Caco-2 (cell line): ENCODE data around the gene CACNB1. TPM values are rescaled to one million over a fixed set of nuclear protein-coding genes. Genes with fewer than 3 reads are reported as not detected.

Experiments used
- BruUV-seq: library from RNA; stranded (reverse); fragments of 400-500 nt; replicated peaks from 2 replicates; lab custom pipeline; 2021; lab: Mats Ljungman, UMichigan
- CTCF ChIA-PET: fragments of 300-600 bp; sonication (Branson Sonifier 250); formaldehyde crosslinking; loops from one replicate; lab custom pipeline; 2022; ENCODE audit warnings: antibody characterized with exemption; lab: Charles Lee
- POLR2A ChIA-PET: fragments of 300-600 bp; sonication (Branson Sonifier 250); formaldehyde crosslinking; loops from one replicate; lab custom pipeline; 2022; ENCODE audit warnings: antibody characterized with exemption; lab: Charles Lee
- DNase-seq, 2 experiments: peaks; one replicate each; pipeline versions ENCODE4 v3.0.0 to v3.0.0-alpha.2; 2020 to 2022
- H3K27me3 ChIP-seq: replicated peaks from 2 replicates; pipeline ENCODE4 v1.6.0; 2011; ENCODE audit warnings: low read length; ENCODE audit not compliant: control insufficient read depth, insufficient read depth
- H3K36me3 ChIP-seq: 2 replicates; pipeline ENCODE4 v1.5.1; 2011; ENCODE audit warnings: low read length; ENCODE audit not compliant: control insufficient read depth, insufficient read depth
- H3K4me1 ChIP-seq: fragments of 250-450 bp; sonication (Bioruptor Pico); 2 replicates; pipeline ENCODE4 v1.5.1; 2020; ENCODE audit warnings: mild to moderate bottlenecking
- H3K4me3 ChIP-seq: 2 replicates; pipeline ENCODE4 v1.5.1; 2011; ENCODE audit warnings: low read depth, mild to moderate bottlenecking, control low read depth, low read length
- H3K9me3 ChIP-seq: fragments of 250-450 bp; sonication (Bioruptor Pico); 2 replicates; pipeline ENCODE4 v1.5.1; 2020; ENCODE audit warnings: mild to moderate bottlenecking, moderate library complexity
- H3K27ac Mint-ChIP-seq: one replicate; pipeline ENCODE4 v1.8.0; 2022; ENCODE audit warnings: mixed read lengths; ENCODE audit not compliant: unreplicated experiment
- H3K27me3 Mint-ChIP-seq: one replicate; pipeline ENCODE4 v1.8.0; 2022; ENCODE audit warnings: mixed read lengths; ENCODE audit not compliant: insufficient read depth, unreplicated experiment
- H3K36me3 Mint-ChIP-seq: one replicate; pipeline ENCODE4 v1.8.0; 2022; ENCODE audit warnings: mild to moderate bottlenecking, mixed read lengths; ENCODE audit not compliant: insufficient read depth, unreplicated experiment
- H3K4me1 Mint-ChIP-seq: one replicate; pipeline ENCODE4 v1.8.0; 2022; ENCODE audit warnings: low read depth, mixed read lengths; ENCODE audit not compliant: unreplicated experiment
- H3K4me3 Mint-ChIP-seq: one replicate; pipeline ENCODE4 v1.8.0; 2022; ENCODE audit warnings: mild to moderate bottlenecking, moderate library complexity, mixed read lengths; ENCODE audit not compliant: unreplicated experiment
- H3K9me3 Mint-ChIP-seq: one replicate; pipeline ENCODE4 v1.8.0; 2022; ENCODE audit warnings: mixed read lengths; ENCODE audit not compliant: unreplicated experiment
- CTCF ChIP-seq, 2 experiments: fragments of 200-600 bp in 1 of 2; IDR thresholded peaks; 1 replicate in 1 of 2; 2 replicates in 1 of 2; pipeline versions ENCODE4 v1.5.1 to v1.8.0; 2011 to 2022; ENCODE audit warnings: antibody characterized with exemption in 1 of 2, control low read depth in 1 of 2, inconsistent platforms in 1 of 2, low read depth in 1 of 2, low read length in 1 of 2, mild to moderate bottlenecking in 1 of 2, moderate library complexity in 1 of 2; ENCODE audit not compliant: insufficient read depth in 1 of 2, severe bottlenecking in 1 of 2, unreplicated experiment in 1 of 2
- intact Hi-C: fragments of 100-400 bp; cut with micrococcal nuclease; formaldehyde crosslinking; loops from one replicate; pipeline ENCODE4 v1.10.0; 2022; ENCODE audit not compliant: unreplicated experiment
- total RNA-seq: library from RNA; stranded (reverse); gene quantifications from 2 replicates; pipeline ENCODE4 v1.2.3, GENCODE V29; 2022

The CACNB1 gene
- total RNA-seq, 1 experiment from 2014 or later, result 7.0 TPM

- H3K4me3 ChIP-seq, result no peak overlapping the region
- H3K4me3 Mint-ChIP-seq, result no peak overlapping the region
Measured at GRCh38 chr17:39165178-39165840, 32.2 kb downstream of the CACNB1 start.

GRCh38 chr17:39164675-39165143, 32.8 kb downstream of the CACNB1 start:
- H3K27ac Mint-ChIP-seq, result no peak overlapping the region
- Histone ChIP-seq H3K4me1 (peaks cover 21% of the 10 kb centered on the region), H3K9me3 (no peaks in the 10 kb centered on the region), H3K36me3 (no peaks in the 10 kb centered on the region), H3K27me3 (no peaks in the 10 kb centered on the region), H3K4me3 (no peak overlapping the region)
- DNase-seq, result peak; percentile 79 to 80
- POLR2A ChIA-PET, result interaction anchor here (0.7 kb wide), 1 partner anchor 35 kb away, joined by 12 read pairs; the partner anchor contains the start of gene RPL19
- TF ChIP-seq CTCF (IDR thresholded peaks at IDR 0.05; ENCODE audit: insufficient read depth in 1 of 2, low read depth in 1 of 2, low read length in 1 of 2, severe bottlenecking in 1 of 2, unreplicated experiment in 1 of 2), result peak; percentile 76 to 86
- no peaks in the 10 kb centered on the region for H3K36me3 Mint-ChIP-seq
- H3K9me3 Mint-ChIP-seq, result no peaks in the 10 kb centered on the region
- BruUV-seq, result no TSS peak
- no peaks in the 10 kb centered on the region for H3K27me3 Mint-ChIP-seq
- H3K4me1 Mint-ChIP-seq, result peaks cover 23% of the 10 kb centered on the region
- no peak overlapping the region for H3K4me3 Mint-ChIP-seq
- intact Hi-C loops, result no loop called here
- CTCF ChIA-PET, result interaction anchor here (0.6 to 1.4 kb wide), 14 partner anchors 8 to 345 kb away, joined by 3 to 28 read pairs (median 4); partner anchors contain the start of gene RPL19

More at GRCh38 chr17:39165178-39165840, 32.2 kb downstream of the CACNB1 start:
- TF ChIP-seq CTCF (IDR thresholded peaks at IDR 0.05; ENCODE audit: insufficient read depth in 1 of 2, low read depth in 1 of 2, low read length in 1 of 2, severe bottlenecking in 1 of 2, unreplicated experiment in 1 of 2), result no peak
- H3K27ac Mint-ChIP-seq, result no peak overlapping the region
- Histone ChIP-seq H3K27me3 (no peaks in the 10 kb centered on the region), H3K4me1 (peaks cover 21% of the 10 kb centered on the region), H3K36me3 (no peaks in the 10 kb centered on the region), H3K9me3 (no peaks in the 10 kb centered on the region)
- H3K36me3 Mint-ChIP-seq, result no peaks in the 10 kb centered on the region
- H3K27me3 Mint-ChIP-seq, result no peaks in the 10 kb centered on the region
- H3K4me1 Mint-ChIP-seq, result peaks cover 23% of the 10 kb centered on the region
- ChIA-PET POLR2A (interaction anchor here (0.7 kb wide), 1 partner anchor 35 kb away, joined by 12 read pairs; the partner anchor contains the start of gene RPL19), CTCF (interaction anchor here (0.6 to 1.4 kb wide), 14 partner anchors 8 to 346 kb away, joined by 3 to 28 read pairs (median 4); partner anchors contain the start of gene RPL19)
- intact Hi-C loops, result no loop called here
- H3K9me3 Mint-ChIP-seq, result no peaks in the 10 kb centered on the region
- BruUV-seq, result no TSS peak
- no peak for DNase-seq

- intact Hi-C loops, result no loop called here
- Histone ChIP-seq H3K4me3 (no peak overlapping the region), H3K27me3 (no peaks in the 10 kb centered on the region), H3K36me3 (no peaks in the 10 kb centered on the region), H3K4me1 (peaks cover 18% of the 10 kb centered on the region), H3K9me3 (no peaks in the 10 kb centered on the region)
- ChIA-PET CTCF (interaction anchor here (0.8 kb wide), 1 partner anchor 188 kb away, joined by 3 read pairs; no protein-coding TSS in a partner anchor), POLR2A (interaction anchor here (0.6 kb wide), 1 partner anchor 13 kb away, joined by 3 read pairs; no protein-coding TSS in a partner anchor)
- Mint-ChIP-seq H3K9me3 (no peaks in the 10 kb centered on the region), H3K27ac (no peak overlapping the region), H3K4me1 (peaks cover 19% of the 10 kb centered on the region), H3K27me3 (no peaks in the 10 kb centered on the region), H3K36me3 (no peaks in the 10 kb centered on the region), H3K4me3 (no peak overlapping the region)
- no TSS peak for BruUV-seq
- no peak for DNase-seq
- TF ChIP-seq CTCF (IDR thresholded peaks at IDR 0.05; ENCODE audit: insufficient read depth in 1 of 2, low read depth in 1 of 2, low read length in 1 of 2, severe bottlenecking in 1 of 2, unreplicated experiment in 1 of 2), result no peak
Measured at GRCh38 chr17:39161962-39162361, 35.5 kb downstream of the CACNB1 start.
